H1 (cell line): Measurements from ENCODE around the gene GSK3B.

Source experiments
- CBX8 ChIP-seq: fragments of 300-800, 300-1000 bp; sonication (generic); IDR thresholded peaks from 2 replicates; pipeline ENCODE4 v1.7.1; 2016; ENCODE audit warnings: low read depth, low read length, borderline replicate concordance
- CHD2 ChIP-seq: IDR thresholded peaks from 2 replicates; pipeline ENCODE4 v1.6.1; 2012; ENCODE audit warnings: low read length, improper control_type of control experiment
- EP300 ChIP-seq, 2 experiments: IDR thresholded peaks; 1 replicate in 1 of 2; 2 replicates in 1 of 2; pipeline ENCODE4 v1.6.1; 2011 to 2012; ENCODE audit warnings: low read depth in 2 of 2, low read length in 2 of 2, mild to moderate bottlenecking in 2 of 2, borderline replicate concordance in 1 of 2, inconsistent platforms in 1 of 2, moderate library complexity in 1 of 2
- MAFK ChIP-seq: IDR thresholded peaks from 2 replicates; pipeline ENCODE4 v1.6.1; 2012; ENCODE audit warnings: low read depth, mild to moderate bottlenecking, improper control_type of control experiment, low read length
- POLR2A ChIP-seq, 2 experiments: IDR thresholded peaks; 1 replicate in 1 of 2; 2 replicates in 1 of 2; pipeline ENCODE4 v1.6.1; 2011; ENCODE audit warnings: low read depth in 2 of 2, low read length in 2 of 2, mild to moderate bottlenecking in 2 of 2; ENCODE audit errors: control extremely low read depth in 1 of 2
- POLR2AphosphoS5 ChIP-seq: IDR thresholded peaks from 2 replicates; pipeline ENCODE4 v1.6.1; 2011; ENCODE audit warnings: low read depth, low read length
- RBBP5 ChIP-seq: IDR thresholded peaks from 2 replicates; pipeline ENCODE4 v1.7.1; 2012; ENCODE audit warnings: low read depth, mild to moderate bottlenecking, inconsistent platforms, low read length, moderate library complexity, borderline replicate concordance
- RFX5 ChIP-seq: IDR thresholded peaks from 2 replicates; pipeline ENCODE4 v1.6.1; 2011; ENCODE audit warnings: low read depth, low read length, improper control_type of control experiment, borderline replicate concordance
- RXRA ChIP-seq: IDR thresholded peaks from 2 replicates; pipeline ENCODE4 v1.6.1; 2011; ENCODE audit warnings: low read depth, mild to moderate bottlenecking, low read length, moderate library complexity; ENCODE audit not compliant: insufficient read depth
- SUZ12 ChIP-seq: fragments of 200-600 bp; sonication (generic); IDR thresholded peaks from 2 replicates; pipeline ENCODE4 v1.6.1; 2012; ENCODE audit warnings: mild to moderate bottlenecking, inconsistent platforms, low read length, moderate library complexity, mixed read lengths
- TAF1 ChIP-seq: IDR thresholded peaks from 2 replicates; pipeline ENCODE4 v1.6.1; 2011; ENCODE audit warnings: mild to moderate bottlenecking, low read depth, low read length
- TEAD4 ChIP-seq: IDR thresholded peaks from 2 replicates; pipeline ENCODE4 v1.6.1; 2012; ENCODE audit warnings: low read depth, low read length, inconsistent platforms, mixed read lengths
- TF ChIP-seq, protein P1 (sequence below): IDR thresholded peaks from 2 replicates; pipeline ENCODE4 v1.6.1; 2011; ENCODE audit warnings: low read length, improper control_type of control experiment
- TF ChIP-seq, protein P2 (sequence below), 3 experiments: IDR thresholded peaks; 1 replicate in 2 of 3; 2 replicates in 1 of 3; pipeline versions ENCODE4 v1.5.1 to v1.6.1; 2011; ENCODE audit warnings: low read length in 3 of 3, mild to moderate bottlenecking in 3 of 3, inconsistent platforms in 2 of 3, low read depth in 1 of 3, moderate library complexity in 1 of 3; ENCODE audit not compliant: insufficient read depth in 1 of 3; ENCODE audit errors: control extremely low read depth in 1 of 3

DNA sequence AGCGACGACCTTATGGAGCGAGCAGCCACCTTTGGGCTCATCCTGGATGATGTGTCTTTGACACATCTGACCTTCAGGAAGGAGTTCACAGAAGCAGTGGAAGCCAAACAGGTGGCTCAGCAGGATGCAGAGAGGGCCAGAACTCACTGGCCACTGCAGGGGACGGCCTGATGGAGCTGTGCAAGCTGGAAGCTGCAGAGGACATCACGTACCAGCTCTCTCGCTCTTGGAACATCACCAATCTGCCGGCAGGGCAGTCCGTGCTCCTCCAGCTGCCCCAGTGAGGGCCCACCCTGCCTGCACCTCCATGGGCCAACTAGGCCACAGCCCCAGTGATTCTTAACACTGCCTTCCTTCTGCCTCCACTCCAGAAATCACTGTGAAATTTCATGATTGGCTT is 302.0 kb downstream of the GSK3B start:
- TF ChIP-seq, protein P1, sequence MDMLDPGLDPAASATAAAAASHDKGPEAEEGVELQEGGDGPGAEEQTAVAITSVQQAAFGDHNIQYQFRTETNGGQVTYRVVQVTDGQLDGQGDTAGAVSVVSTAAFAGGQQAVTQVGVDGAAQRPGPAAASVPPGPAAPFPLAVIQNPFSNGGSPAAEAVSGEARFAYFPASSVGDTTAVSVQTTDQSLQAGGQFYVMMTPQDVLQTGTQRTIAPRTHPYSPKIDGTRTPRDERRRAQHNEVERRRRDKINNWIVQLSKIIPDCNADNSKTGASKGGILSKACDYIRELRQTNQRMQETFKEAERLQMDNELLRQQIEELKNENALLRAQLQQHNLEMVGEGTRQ, result no peak
- TF ChIP-seq TAF1 (no peak), SUZ12 (no peak), MAFK (no peak), CBX8 (no peak), POLR2AphosphoS5 (no peak), RFX5 (no peak), RBBP5 (no peak), RXRA (no peak), CHD2 (no peak), POLR2A (IDR thresholded peaks at IDR 0.05; ENCODE audit: control extremely low read depth in 1 of 2, low read depth in 2 of 2, low read length in 2 of 2) (no peak), EP300 (IDR thresholded peaks at IDR 0.05; ENCODE audit: borderline replicate concordance in 1 of 2, low read depth in 2 of 2, low read length in 2 of 2) (no peak), TEAD4 (no peak)
- TF ChIP-seq, protein P2, sequence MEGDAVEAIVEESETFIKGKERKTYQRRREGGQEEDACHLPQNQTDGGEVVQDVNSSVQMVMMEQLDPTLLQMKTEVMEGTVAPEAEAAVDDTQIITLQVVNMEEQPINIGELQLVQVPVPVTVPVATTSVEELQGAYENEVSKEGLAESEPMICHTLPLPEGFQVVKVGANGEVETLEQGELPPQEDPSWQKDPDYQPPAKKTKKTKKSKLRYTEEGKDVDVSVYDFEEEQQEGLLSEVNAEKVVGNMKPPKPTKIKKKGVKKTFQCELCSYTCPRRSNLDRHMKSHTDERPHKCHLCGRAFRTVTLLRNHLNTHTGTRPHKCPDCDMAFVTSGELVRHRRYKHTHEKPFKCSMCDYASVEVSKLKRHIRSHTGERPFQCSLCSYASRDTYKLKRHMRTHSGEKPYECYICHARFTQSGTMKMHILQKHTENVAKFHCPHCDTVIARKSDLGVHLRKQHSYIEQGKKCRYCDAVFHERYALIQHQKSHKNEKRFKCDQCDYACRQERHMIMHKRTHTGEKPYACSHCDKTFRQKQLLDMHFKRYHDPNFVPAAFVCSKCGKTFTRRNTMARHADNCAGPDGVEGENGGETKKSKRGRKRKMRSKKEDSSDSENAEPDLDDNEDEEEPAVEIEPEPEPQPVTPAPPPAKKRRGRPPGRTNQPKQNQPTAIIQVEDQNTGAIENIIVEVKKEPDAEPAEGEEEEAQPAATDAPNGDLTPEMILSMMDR (IDR thresholded peaks at IDR 0.05; ENCODE audit: control extremely low read depth in 1 of 3, insufficient read depth in 1 of 3, low read depth in 1 of 3, low read length in 3 of 3), result no peak
